Measurements from ENCODE around the gene DNAAF2. TPM values are rescaled to one million over a fixed set of nuclear protein-coding genes. Genes with fewer than 3 reads are reported as not detected.

The DNAAF2 gene
- total and polyA plus RNA-seq, 2 of the 8 experiments (the other 6 are each of a cell fraction or from before 2014, with no cell fraction given) = 12.2 to 30.0 TPM

GRCh38 chr14:49598189-49598484 lies 36.9 kb downstream of the DNAAF2 start (continued):
- TF ChIP-seq EZH2 (IDR thresholded peaks at IDR 0.05; ENCODE audit: low read depth, low read length, severe bottlenecking) = no peak

All from H1 (cell line).